ENCODE results near the gene TEAD1.
"Not testable (repeated sequence)": the region's sequence is repeated elsewhere in the genome, so short reads cannot be mapped to it uniquely, and the experiment has no call there.

Gene TEAD1

GRCh38 chr11:12876988-12877387, 202.8 kb downstream of the TEAD1 start:
- DNase-seq = no peak

- DNase-seq = not testable (repeated sequence)
Measured at GRCh38 chr11:12877508-12877907, 203.3 kb downstream of the TEAD1 start.

GRCh38 chr11:12880327-12880726, 206.1 kb downstream of the TEAD1 start:
- DNase-seq = no peak

- DNase-seq = no peak
Measured at GRCh38 chr11:12882670-12883069, 208.4 kb downstream of the TEAD1 start.

GRCh38 chr11:12884751-12885318, 210.6 kb downstream of the TEAD1 start:
- no peak for DNase-seq

GRCh38 chr11:12885717-12886239, 211.6 kb downstream of the TEAD1 start:
- DNase-seq = no peak

GRCh38 chr11:12886508-12886907, 212.3 kb downstream of the TEAD1 start:
- no peak for DNase-seq

- DNase-seq = peak; percentile 37 to 43
Measured at GRCh38 chr11:12888525-12889158, 214.4 kb downstream of the TEAD1 start.

GRCh38 chr11:12889243-12889642, 215.0 kb downstream of the TEAD1 start:
- DNase-seq = peak; percentile 49 to 53

- no peak for DNase-seq
Measured at GRCh38 chr11:12890476-12890875, 216.3 kb downstream of the TEAD1 start.

- DNase-seq = peak; percentile 5 to 26
Measured at GRCh38 chr11:12893787-12894672, 219.8 kb downstream of the TEAD1 start.

- no peak for DNase-seq
Measured at GRCh38 chr11:12897390-12897789, 223.2 kb downstream of the TEAD1 start.

GRCh38 chr11:12897867-12898266, 223.6 kb downstream of the TEAD1 start:
- no peak for DNase-seq

- no peak for DNase-seq
Measured at GRCh38 chr11:12900496-12900895, 226.3 kb downstream of the TEAD1 start.

GRCh38 chr11:12901272-12901671, 227.1 kb downstream of the TEAD1 start:
- no peak for DNase-seq

GRCh38 chr11:12901874-12902481, 227.8 kb downstream of the TEAD1 start:
- DNase-seq = no peak

- DNase-seq = no peak
Measured at GRCh38 chr11:12902791-12903486, 228.7 kb downstream of the TEAD1 start.

- DNase-seq = no peak
Measured at GRCh38 chr11:12905435-12905834, 231.2 kb downstream of the TEAD1 start.

GRCh38 chr11:12906501-12906900, 232.3 kb downstream of the TEAD1 start:
- DNase-seq = no peak

GRCh38 chr11:12909879-12910278, 235.7 kb downstream of the TEAD1 start:
- no peak for DNase-seq

- DNase-seq = no peak
Measured at GRCh38 chr11:12914400-12914912, 240.2 kb downstream of the TEAD1 start.

- DNase-seq = no peak
Measured at GRCh38 chr11:12915093-12915492, 240.9 kb downstream of the TEAD1 start.

All from AML-193 (cell line).